Measurements from ENCODE around the gene MAPKAPK5.
"Not testable (repeated sequence)": the region's sequence is repeated elsewhere in the genome, so short reads cannot be mapped to it uniquely, and the experiment has no call there.

MAPKAPK5 gene

DNA sequence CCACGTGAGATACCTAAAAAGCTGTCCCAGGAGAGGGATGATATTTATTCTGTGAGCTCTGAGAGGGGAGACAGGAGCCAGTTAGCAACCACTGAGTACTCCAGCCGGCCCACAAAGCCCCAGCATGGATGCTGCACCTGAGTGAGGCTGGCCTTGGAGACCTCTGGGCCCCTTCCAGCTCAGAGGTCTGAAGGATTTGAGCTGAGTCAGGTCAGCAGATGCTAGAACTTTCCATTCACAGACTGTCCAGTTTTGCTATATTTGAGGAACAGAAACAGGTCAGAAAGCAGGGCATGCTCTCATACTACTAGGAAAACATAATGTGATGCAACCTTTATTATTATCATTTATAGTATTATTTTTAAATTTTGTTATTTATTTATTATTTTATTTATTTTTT lies 15.0 kb upstream of the MAPKAPK5 start:
- H3K9me3 ChIP-seq (ENCODE audit: insufficient read depth, low read length, severe bottlenecking): no peaks in the 10 kb centered on the region
- ATAC-seq (ENCODE audit: insufficient read depth, low read depth) (no peak), DNase-seq (no peak)
- H3K4me2 ChIP-seq (ENCODE audit: insufficient read depth, low read length): no peak overlapping the region
- no peak overlapping the region for H3K4me3 ChIP-seq (ENCODE audit: low read depth in 1 of 2, low read length in 2 of 2)
- H3K27ac ChIP-seq (ENCODE audit: low read length): no peak overlapping the region
- no peaks in the 10 kb centered on the region for H3K79me2 ChIP-seq (ENCODE audit: insufficient read depth, low read length)
- H4K20me1 ChIP-seq (ENCODE audit: insufficient read depth, low read length): no peaks in the 10 kb centered on the region; the same call in 1 of the 2 replicates
- H3K36me3 ChIP-seq (ENCODE audit: insufficient read depth, low read length): no peaks in the 10 kb centered on the region
- H3K4me1 ChIP-seq (ENCODE audit: insufficient read depth, low read length): no peaks in the 10 kb centered on the region
- no peak overlapping the region for H3K9ac ChIP-seq (ENCODE audit: low read depth, low read length)
- H3K27me3 ChIP-seq (ENCODE audit: insufficient read depth, low read length, poor library complexity): peaks cover 4% of the 10 kb centered on the region
- TF ChIP-seq, protein P1, sequence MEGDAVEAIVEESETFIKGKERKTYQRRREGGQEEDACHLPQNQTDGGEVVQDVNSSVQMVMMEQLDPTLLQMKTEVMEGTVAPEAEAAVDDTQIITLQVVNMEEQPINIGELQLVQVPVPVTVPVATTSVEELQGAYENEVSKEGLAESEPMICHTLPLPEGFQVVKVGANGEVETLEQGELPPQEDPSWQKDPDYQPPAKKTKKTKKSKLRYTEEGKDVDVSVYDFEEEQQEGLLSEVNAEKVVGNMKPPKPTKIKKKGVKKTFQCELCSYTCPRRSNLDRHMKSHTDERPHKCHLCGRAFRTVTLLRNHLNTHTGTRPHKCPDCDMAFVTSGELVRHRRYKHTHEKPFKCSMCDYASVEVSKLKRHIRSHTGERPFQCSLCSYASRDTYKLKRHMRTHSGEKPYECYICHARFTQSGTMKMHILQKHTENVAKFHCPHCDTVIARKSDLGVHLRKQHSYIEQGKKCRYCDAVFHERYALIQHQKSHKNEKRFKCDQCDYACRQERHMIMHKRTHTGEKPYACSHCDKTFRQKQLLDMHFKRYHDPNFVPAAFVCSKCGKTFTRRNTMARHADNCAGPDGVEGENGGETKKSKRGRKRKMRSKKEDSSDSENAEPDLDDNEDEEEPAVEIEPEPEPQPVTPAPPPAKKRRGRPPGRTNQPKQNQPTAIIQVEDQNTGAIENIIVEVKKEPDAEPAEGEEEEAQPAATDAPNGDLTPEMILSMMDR (IDR thresholded peaks at IDR 0.05; ENCODE audit: borderline replicate concordance, extremely low read depth, low read length, poor library complexity, severe bottlenecking): no peak
- no peak for TF ChIP-seq EZH2 (IDR thresholded peaks at IDR 0.05; ENCODE audit: borderline replicate concordance, low read depth, low read length, severe bottlenecking)
- H2AFZ ChIP-seq (ENCODE audit: low read depth, low read length): no peak overlapping the region

DNA sequence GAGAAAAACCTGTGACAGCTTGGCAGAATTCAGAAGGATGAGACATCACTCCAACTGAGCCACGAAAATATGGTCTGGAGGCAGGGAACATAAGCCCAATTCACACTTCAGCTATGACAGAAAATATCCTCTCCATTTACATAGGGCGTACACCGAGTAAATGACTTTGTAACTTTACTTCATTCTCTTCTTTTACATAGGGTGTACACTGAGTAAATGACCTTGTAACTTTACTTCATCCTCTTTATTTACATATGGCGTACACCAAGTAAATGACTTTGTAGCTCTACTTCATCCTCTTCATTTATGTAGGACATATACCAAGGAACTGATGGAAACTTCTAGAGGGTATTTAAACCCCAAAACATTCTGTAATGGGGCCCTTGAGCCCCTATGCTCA lies 14.1 kb upstream of the MAPKAPK5 start:
- H2AFZ ChIP-seq (ENCODE audit: low read depth, low read length): no peak overlapping the region
- DNase-seq: no peak
- H3K4me2 ChIP-seq (ENCODE audit: insufficient read depth, low read length): no peak overlapping the region

DNA sequence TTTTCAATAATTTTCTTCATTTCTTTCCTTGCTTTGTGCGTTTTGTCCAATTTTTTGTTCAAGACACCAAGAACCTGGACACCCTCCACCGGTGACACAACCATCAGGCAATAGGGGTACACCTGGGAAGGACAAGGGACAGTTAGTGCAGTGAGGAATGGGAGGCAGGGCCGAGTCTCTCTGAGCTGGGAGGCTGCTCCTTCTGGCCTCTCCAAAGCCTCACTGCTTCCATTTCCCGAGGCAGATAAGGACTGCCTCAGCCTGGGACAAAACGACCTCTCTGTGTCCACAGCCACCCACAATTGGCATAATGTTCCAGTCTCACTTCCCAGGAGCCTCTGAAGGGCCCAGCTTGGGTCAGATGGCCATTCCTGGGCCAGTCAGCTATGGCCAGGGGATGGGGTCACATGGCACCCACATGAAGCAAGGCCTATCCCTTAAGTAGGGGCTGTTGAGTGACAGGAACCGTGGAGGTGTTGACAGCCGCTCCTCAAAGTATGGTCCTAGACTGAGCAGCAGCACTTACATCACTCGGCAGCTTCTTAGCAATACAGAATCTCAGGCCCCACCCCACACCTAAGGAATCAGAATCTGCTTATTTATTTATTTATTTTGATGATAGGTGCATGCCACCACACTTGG lies 13.6 kb upstream of the MAPKAPK5 start:
- no peaks in the 10 kb centered on the region for H3K79me2 ChIP-seq (ENCODE audit: insufficient read depth, low read length)
- no peaks in the 10 kb centered on the region for H3K4me1 ChIP-seq (ENCODE audit: insufficient read depth, low read length)
- no peak overlapping the region for H3K4me2 ChIP-seq (ENCODE audit: insufficient read depth, low read length)
- H3K27ac ChIP-seq (ENCODE audit: low read length): no peak overlapping the region
- ATAC-seq (ENCODE audit: insufficient read depth, low read depth) (no peak), DNase-seq (no peak)
- no peak overlapping the region for H2AFZ ChIP-seq (ENCODE audit: low read depth, low read length)
- H3K9me3 ChIP-seq (ENCODE audit: insufficient read depth, low read length, severe bottlenecking): no peaks in the 10 kb centered on the region
- peaks cover 4% of the 10 kb centered on the region for H3K27me3 ChIP-seq (ENCODE audit: insufficient read depth, low read length, poor library complexity)
- TF ChIP-seq EZH2 (IDR thresholded peaks at IDR 0.05; ENCODE audit: borderline replicate concordance, low read depth, low read length, severe bottlenecking): no peak
- TF ChIP-seq, protein P1 (IDR thresholded peaks at IDR 0.05; ENCODE audit: borderline replicate concordance, extremely low read depth, low read length, poor library complexity, severe bottlenecking): no peak
- no peak overlapping the region for H3K9ac ChIP-seq (ENCODE audit: low read depth, low read length)
- H3K36me3 ChIP-seq (ENCODE audit: insufficient read depth, low read length): no peaks in the 10 kb centered on the region
- H3K4me3 ChIP-seq (ENCODE audit: low read depth in 1 of 2, low read length in 2 of 2): no peak overlapping the region
- H4K20me1 ChIP-seq (ENCODE audit: insufficient read depth, low read length): no peaks in the 10 kb centered on the region; the same call in 1 of the 2 replicates

More for the DNA sequence above, 14.1 kb upstream of the MAPKAPK5 start:
- no peak for TF ChIP-seq EZH2 (IDR thresholded peaks at IDR 0.05; ENCODE audit: borderline replicate concordance, low read depth, low read length, severe bottlenecking)
- TF ChIP-seq, protein P1 (IDR thresholded peaks at IDR 0.05; ENCODE audit: borderline replicate concordance, extremely low read depth, low read length, poor library complexity, severe bottlenecking): no peak
- Histone ChIP-seq H3K27ac (ENCODE audit: low read length) (no peak overlapping the region), H3K4me1 (ENCODE audit: insufficient read depth, low read length) (no peaks in the 10 kb centered on the region), H3K36me3 (ENCODE audit: insufficient read depth, low read length) (no peaks in the 10 kb centered on the region), H3K27me3 (ENCODE audit: insufficient read depth, low read length, poor library complexity) (peaks cover 4% of the 10 kb centered on the region), H3K4me3 (ENCODE audit: low read depth in 1 of 2, low read length in 2 of 2) (no peak overlapping the region), H3K9ac (ENCODE audit: low read depth, low read length) (no peak overlapping the region), H4K20me1 (ENCODE audit: insufficient read depth, low read length) (no peaks in the 10 kb centered on the region; the same call in 1 of the 2 replicates), H3K9me3 (ENCODE audit: insufficient read depth, low read length, severe bottlenecking) (no peaks in the 10 kb centered on the region), H3K79me2 (ENCODE audit: insufficient read depth, low read length) (no peaks in the 10 kb centered on the region)
- ATAC-seq (ENCODE audit: insufficient read depth, low read depth): no peak

DNA sequence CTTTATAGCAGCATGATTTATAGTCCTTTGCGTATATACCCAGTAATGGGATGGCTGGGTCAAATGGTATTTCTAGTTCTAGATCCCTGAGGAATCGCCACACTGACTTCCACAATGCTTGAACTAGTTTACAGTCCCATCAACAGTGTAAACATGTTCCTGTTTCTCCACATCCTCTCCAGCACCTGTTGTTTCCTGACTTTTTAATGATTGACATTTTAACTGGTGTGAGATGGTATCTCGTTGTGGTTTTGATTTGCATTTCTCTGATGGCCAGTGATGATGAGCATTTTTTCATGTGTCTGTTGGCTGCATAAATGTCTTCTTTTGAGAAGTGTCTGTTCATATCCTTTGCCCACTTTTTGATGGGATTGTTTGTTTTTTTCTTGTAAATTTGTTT lies 12.4 kb upstream of the MAPKAPK5 start:
- not testable (repeated sequence) for H3K9ac ChIP-seq (ENCODE audit: low read depth, low read length); H3K36me3 ChIP-seq (ENCODE audit: insufficient read depth, low read length); H3K9me3 ChIP-seq (ENCODE audit: insufficient read depth, low read length, severe bottlenecking); H2AFZ ChIP-seq (ENCODE audit: low read depth, low read length); ATAC-seq (ENCODE audit: insufficient read depth, low read depth); H3K27ac ChIP-seq (ENCODE audit: low read length); H3K4me1 ChIP-seq (ENCODE audit: insufficient read depth, low read length); H3K27me3 ChIP-seq (ENCODE audit: insufficient read depth, low read length, poor library complexity); H4K20me1 ChIP-seq (ENCODE audit: insufficient read depth, low read length); H3K4me2 ChIP-seq (ENCODE audit: insufficient read depth, low read length); H3K79me2 ChIP-seq (ENCODE audit: insufficient read depth, low read length); DNase-seq; H3K4me3 ChIP-seq (ENCODE audit: low read depth in 1 of 2, low read length in 2 of 2)

DNA sequence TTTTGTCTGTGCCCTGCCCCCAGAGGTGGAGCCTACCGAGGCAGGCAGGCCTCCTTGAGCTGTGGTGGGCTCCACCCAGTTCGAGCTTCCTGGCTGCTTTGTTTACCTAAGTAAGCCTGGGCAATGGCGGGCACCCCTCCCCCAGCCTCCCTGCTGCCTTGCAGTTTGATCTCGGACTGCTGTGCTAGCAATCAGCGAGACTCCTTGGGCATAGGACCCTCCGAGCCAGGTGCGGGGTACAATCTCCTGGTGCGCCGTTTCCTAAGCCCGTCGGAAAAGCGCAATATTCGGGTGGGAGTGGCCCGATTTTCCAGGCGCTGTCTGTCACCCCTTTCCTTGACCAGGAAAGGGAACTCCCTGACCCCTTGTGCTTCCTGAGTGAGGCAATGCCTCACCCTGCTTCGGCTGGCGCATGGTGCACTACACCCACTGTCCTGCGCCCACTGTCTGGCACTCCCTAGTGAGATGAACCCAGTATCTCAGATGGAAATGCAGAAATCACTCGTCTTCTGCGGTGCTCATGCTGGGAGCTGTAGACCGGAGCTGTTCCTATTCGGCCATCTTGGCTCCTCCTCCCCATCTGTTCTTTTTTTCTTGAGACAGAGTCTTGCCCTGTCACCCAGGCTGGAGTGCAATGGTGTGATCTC lies 7.2 kb upstream of the MAPKAPK5 start:
- not testable (repeated sequence) for H3K27me3 ChIP-seq (ENCODE audit: insufficient read depth, low read length, poor library complexity); H3K4me3 ChIP-seq (ENCODE audit: low read depth in 1 of 2, low read length in 2 of 2); H3K9ac ChIP-seq (ENCODE audit: low read depth, low read length); H3K36me3 ChIP-seq (ENCODE audit: insufficient read depth, low read length); H3K79me2 ChIP-seq (ENCODE audit: insufficient read depth, low read length); H4K20me1 ChIP-seq (ENCODE audit: insufficient read depth, low read length); H3K4me1 ChIP-seq (ENCODE audit: insufficient read depth, low read length); H3K27ac ChIP-seq (ENCODE audit: low read length); H3K9me3 ChIP-seq (ENCODE audit: insufficient read depth, low read length, severe bottlenecking); ATAC-seq (ENCODE audit: insufficient read depth, low read depth); H3K4me2 ChIP-seq (ENCODE audit: insufficient read depth, low read length)
- DNase-seq: peak; percentile 55
- H2AFZ ChIP-seq (ENCODE audit: low read depth, low read length): peak overlapping the region; percentile 54; the same call in 1 of the 2 replicates

All from DND-41 (cell line).